Mesothelial cell of epicardium (in vitro differentiated cells): ENCODE measurements around the gene MRPL54. TPM values are rescaled to one million over a fixed set of nuclear protein-coding genes. Genes with fewer than 3 reads are reported as not detected.

Experiments
- DNase-seq, 2 experiments: peaks; one replicate each; pipeline ENCODE4 v3.0.0; 2021; ENCODE audit warnings: low spot score in 2 of 2; ENCODE audit not compliant: unreplicated experiment in 2 of 2
- H3K27ac Mint-ChIP-seq: 2 replicates; pipeline ENCODE4 v1.8.0; 2021; ENCODE audit warnings: mixed read lengths
- H3K27me3 Mint-ChIP-seq: 2 replicates; pipeline ENCODE4 v1.8.0; 2021; ENCODE audit warnings: low read depth, mixed read lengths
- H3K36me3 Mint-ChIP-seq: 2 replicates; pipeline ENCODE4 v1.8.0; 2021; ENCODE audit warnings: mixed read lengths
- H3K4me1 Mint-ChIP-seq: 2 replicates; pipeline ENCODE4 v1.8.0; 2021; ENCODE audit warnings: mixed read lengths
- H3K4me3 Mint-ChIP-seq: 2 replicates; pipeline ENCODE4 v1.8.0; 2021; ENCODE audit warnings: mild to moderate bottlenecking, moderate library complexity, mixed read lengths
- H3K9me3 Mint-ChIP-seq: 2 replicates; pipeline ENCODE4 v1.8.0; 2021; ENCODE audit warnings: mixed read lengths
- CTCF ChIP-seq: fragments of 200-600 bp; sonication (generic); IDR thresholded peaks from one replicate; pipeline ENCODE4 v1.5.0; 2021; ENCODE audit warnings: antibody characterized with exemption; ENCODE audit not compliant: unreplicated experiment
- total RNA-seq: library from RNA; stranded (reverse); gene quantifications from 3 replicates; pipeline ENCODE4 v1.2.1, GENCODE V29; 2021

The MRPL54 gene
- total RNA-seq, 1 donor from 2014 or later: 30.2 TPM

- Mint-ChIP-seq H3K27me3 (no peaks in the 10 kb centered on the region), H3K36me3 (peaks cover 4% of the 10 kb centered on the region), H3K9me3 (no peaks in the 10 kb centered on the region), H3K27ac (no peak within 1 kb of the TSS), H3K4me3 (no peak within 1 kb of the TSS), H3K4me1 (peaks cover 5% of the 10 kb centered on the region)
- DNase-seq: no peak
- TF ChIP-seq CTCF: no peak
These were observed 9.5 kb downstream of the MRPL54 start, which contains the start of gene RAX2 for GRCh38 chr19:3771906-3772455. TSS of gene RAX2 (minus strand) at chr19:3772228. CDS start at chr19:3771742, 486 bp downstream.

- H3K36me3 Mint-ChIP-seq: peaks cover 1% of the 10 kb centered on the region
- TF ChIP-seq CTCF: no peak
- H3K27ac Mint-ChIP-seq: no peak overlapping the region
- no peak for DNase-seq
- H3K9me3 Mint-ChIP-seq: no peaks in the 10 kb centered on the region
- no peaks in the 10 kb centered on the region for H3K27me3 Mint-ChIP-seq
- no peak overlapping the region for H3K4me3 Mint-ChIP-seq
- H3K4me1 Mint-ChIP-seq: peaks cover 5% of the 10 kb centered on the region
These were observed 11.5 kb downstream of the MRPL54 start for GRCh38 chr19:3773814-3774515.

- no peaks in the 10 kb centered on the region for H3K36me3 Mint-ChIP-seq
- H3K4me3 Mint-ChIP-seq: no peak overlapping the region
- no peak overlapping the region for H3K27ac Mint-ChIP-seq
- H3K27me3 Mint-ChIP-seq: no peaks in the 10 kb centered on the region
- H3K9me3 Mint-ChIP-seq: no peaks in the 10 kb centered on the region
- no peak for DNase-seq
- H3K4me1 Mint-ChIP-seq: peaks cover 5% of the 10 kb centered on the region
- no peak for TF ChIP-seq CTCF
These were observed 12.3 kb downstream of the MRPL54 start for GRCh38 chr19:3774621-3775373.

- Mint-ChIP-seq H3K27me3 (no peaks in the 10 kb centered on the region), H3K4me3 (no peak overlapping the region), H3K27ac (no peak overlapping the region), H3K36me3 (no peaks in the 10 kb centered on the region), H3K4me1 (peaks cover 5% of the 10 kb centered on the region), H3K9me3 (no peaks in the 10 kb centered on the region)
- DNase-seq: no peak
- TF ChIP-seq CTCF: no peak
These were observed 12.9 kb downstream of the MRPL54 start for GRCh38 chr19:3775374-3775711.

GRCh38 chr19:3775831-3776230, 13.3 kb downstream of the MRPL54 start:
- Mint-ChIP-seq H3K4me3 (no peak overlapping the region), H3K27ac (no peak overlapping the region), H3K36me3 (no peaks in the 10 kb centered on the region), H3K9me3 (peaks cover under 1% of the 10 kb centered on the region), H3K27me3 (no peaks in the 10 kb centered on the region), H3K4me1 (peaks cover 5% of the 10 kb centered on the region)
- DNase-seq: no peak
- no peak for TF ChIP-seq CTCF
